Neural progenitor cell (in vitro differentiated cells): ENCODE measurements around the gene LRP1.

Experiments
- EZH2 ChIP-seq: fragments of 200-600 bp; sonication (generic); IDR thresholded peaks from 2 replicates; pipeline ENCODE4 v1.6.1; 2017; ENCODE audit warnings: antibody characterized with exemption, mild to moderate bottlenecking, moderate library complexity
- EZH2phosphoT487 ChIP-seq: fragments of 200-600 bp; sonication (generic); IDR thresholded peaks from 2 replicates; pipeline ENCODE4 v1.6.1; 2017; ENCODE audit warnings: antibody characterized with exemption
- TF ChIP-seq, protein P1 (sequence below): fragments of 200-600 bp; sonication (generic); IDR thresholded peaks from 2 replicates; pipeline ENCODE4 v1.5.1; 2017; ENCODE audit warnings: antibody characterized with exemption, mild to moderate bottlenecking

GRCh38 chr12:57111031-57111734, 17.1 kb upstream of the LRP1 start, which contains the start of gene STAT6:
- no peak for TF ChIP-seq EZH2
- TF ChIP-seq, protein P1, sequence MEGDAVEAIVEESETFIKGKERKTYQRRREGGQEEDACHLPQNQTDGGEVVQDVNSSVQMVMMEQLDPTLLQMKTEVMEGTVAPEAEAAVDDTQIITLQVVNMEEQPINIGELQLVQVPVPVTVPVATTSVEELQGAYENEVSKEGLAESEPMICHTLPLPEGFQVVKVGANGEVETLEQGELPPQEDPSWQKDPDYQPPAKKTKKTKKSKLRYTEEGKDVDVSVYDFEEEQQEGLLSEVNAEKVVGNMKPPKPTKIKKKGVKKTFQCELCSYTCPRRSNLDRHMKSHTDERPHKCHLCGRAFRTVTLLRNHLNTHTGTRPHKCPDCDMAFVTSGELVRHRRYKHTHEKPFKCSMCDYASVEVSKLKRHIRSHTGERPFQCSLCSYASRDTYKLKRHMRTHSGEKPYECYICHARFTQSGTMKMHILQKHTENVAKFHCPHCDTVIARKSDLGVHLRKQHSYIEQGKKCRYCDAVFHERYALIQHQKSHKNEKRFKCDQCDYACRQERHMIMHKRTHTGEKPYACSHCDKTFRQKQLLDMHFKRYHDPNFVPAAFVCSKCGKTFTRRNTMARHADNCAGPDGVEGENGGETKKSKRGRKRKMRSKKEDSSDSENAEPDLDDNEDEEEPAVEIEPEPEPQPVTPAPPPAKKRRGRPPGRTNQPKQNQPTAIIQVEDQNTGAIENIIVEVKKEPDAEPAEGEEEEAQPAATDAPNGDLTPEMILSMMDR: no peak
- TF ChIP-seq EZH2phosphoT487: no peak
